Thyroid gland (tissue), 4 donors: Measurements from ENCODE around the gene SBNO1.
"Not testable (repeated sequence)": the region's sequence is repeated elsewhere in the genome, so short reads cannot be mapped to it uniquely, and the experiment has no call there.

Source experiments
- CTCF ChIP-seq, 6 experiments: fragments of 200-600 bp in 3 of 6; fragments of 450-650 bp in 3 of 6; sonication (generic) in 3 of 6; IDR thresholded peaks; one replicate each; pipeline ENCODE4 v1.5.1; 2016 to 2019; ENCODE audit warnings: antibody characterized with exemption in 6 of 6, mild to moderate bottlenecking in 2 of 6, inconsistent platforms in 1 of 6, moderate library complexity in 1 of 6
- POLR2A ChIP-seq, 2 donors: fragments of 450-650 bp; IDR thresholded peaks; one replicate each; pipeline ENCODE4 v1.6.1; 2017; ENCODE audit warnings: antibody characterized with exemption in 2 of 2, mild to moderate bottlenecking in 2 of 2, moderate library complexity in 1 of 2

DNA sequence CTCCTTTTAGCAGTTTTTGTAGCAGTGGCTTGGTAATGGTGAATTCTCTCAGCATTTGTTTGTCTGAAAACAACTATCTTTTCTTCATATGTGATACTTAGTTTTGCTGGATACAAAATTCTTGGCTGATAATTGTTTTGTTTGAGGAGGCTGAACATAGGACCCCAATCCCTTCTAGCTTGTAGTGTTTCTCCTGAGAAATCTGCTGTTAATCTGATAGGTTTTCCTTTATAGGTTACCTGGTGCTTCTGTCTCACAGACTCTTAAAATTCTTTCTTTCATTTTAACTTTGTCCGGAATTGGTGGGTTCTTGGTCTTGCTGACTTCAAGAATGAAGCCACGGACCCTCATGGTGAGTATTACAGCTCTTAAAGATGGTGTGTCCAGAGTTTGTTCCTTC, 116.5 kb downstream of the SBNO1 start:
- not testable (repeated sequence) for TF ChIP-seq CTCF, POLR2A (IDR thresholded peaks at IDR 0.05)
